Nucleus accumbens (tissue), 56 donors: Measurements from ENCODE around the gene HDAC1.

ENCODE experiments used
- DNase-seq, 56 donors: peaks; one replicate each; lab custom pipeline; 2025; lab: John Stamatoyannopoulos, UW

The HDAC1 gene

GRCh38 chr1:32363713-32364112 lies 71.8 kb downstream of the HDAC1 start:
- DNase-seq = no peak

- no peak for DNase-seq
These were observed 73.0 kb downstream of the HDAC1 start for GRCh38 chr1:32364836-32365235.

- DNase-seq = no peak
These were observed 73.6 kb downstream of the HDAC1 start for GRCh38 chr1:32365445-32365844.

GRCh38 chr1:32367912-32368635 lies 76.2 kb downstream of the HDAC1 start:
- no peak for DNase-seq

DNA sequence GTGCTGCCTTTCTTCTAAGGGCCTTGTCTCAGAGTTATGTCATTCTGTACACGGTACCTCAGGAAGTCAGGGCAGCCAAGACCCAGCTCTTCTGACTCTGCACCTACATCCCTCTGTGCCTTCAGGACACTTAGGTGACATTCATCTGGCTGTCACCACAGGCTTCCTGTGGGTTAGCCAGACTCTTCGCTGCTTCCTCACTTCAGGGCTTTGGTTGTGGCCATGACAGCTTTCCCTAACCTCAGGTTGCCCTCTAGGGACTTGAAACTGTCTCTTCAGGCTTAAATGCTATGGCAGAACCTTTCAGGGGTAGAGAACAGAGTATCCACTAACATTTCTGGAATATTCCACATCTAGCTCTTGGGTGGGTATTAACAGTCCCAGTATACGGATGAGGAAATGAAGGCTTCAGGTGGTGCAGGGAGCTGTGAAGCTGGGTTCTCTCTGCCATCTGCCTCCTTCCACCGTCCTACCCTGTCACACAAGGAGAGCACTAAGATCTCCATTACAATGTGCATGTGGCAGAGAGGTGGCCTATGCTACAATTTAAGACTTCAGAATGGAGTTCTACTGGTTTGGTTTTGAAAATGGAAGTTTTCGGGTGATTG lies 80.4 kb downstream of the HDAC1 start:
- no peak for DNase-seq

DNA sequence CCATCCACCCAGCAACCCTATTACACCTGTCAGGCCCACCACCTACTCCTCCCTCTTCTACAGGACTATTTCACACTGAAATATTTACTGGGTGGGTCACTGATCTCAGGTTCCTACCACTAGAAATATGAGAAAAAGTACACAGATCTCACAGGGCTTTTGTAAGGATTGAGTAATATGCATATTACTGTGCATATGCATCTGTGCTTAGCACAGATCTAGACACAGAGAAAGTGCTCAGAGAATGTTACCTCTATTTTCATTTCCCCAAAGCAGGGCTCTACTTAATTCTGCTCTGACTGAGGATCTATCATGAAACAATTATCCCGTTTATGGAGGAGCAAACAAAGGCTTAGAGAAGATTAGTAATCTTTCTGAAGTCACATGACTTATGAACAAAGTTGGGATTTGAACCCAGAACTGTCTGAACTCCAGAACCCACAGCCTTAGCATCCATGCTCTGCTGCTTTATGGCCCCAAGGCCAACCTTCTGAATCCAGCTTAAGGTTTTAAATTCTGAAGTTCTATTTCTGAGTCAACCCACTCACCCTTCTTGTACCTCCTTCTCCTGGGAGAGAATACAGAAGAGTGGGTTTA lies 82.2 kb downstream of the HDAC1 start:
- DNase-seq = no peak

DNA sequence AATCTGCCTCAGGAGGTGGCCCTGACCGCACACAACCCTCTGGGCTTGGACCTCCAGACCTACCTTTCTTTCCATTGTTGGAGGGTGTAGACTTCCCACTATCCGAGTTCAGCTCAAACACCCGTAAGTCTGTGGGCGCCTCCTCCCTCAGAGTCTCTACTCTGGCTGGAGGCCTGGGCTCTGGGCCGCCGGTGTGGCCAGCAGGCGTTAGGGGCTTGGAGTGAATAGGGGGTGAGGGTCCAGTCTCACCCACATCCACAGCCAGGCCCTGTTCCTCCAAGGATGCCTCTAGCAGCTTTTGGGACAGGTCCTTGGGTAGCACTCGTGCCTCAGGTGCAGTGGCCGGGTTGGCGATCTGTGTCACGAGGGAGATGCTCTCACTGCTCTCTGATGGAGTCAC lies 84.3 kb downstream of the HDAC1 start:
- no peak for DNase-seq

DNA sequence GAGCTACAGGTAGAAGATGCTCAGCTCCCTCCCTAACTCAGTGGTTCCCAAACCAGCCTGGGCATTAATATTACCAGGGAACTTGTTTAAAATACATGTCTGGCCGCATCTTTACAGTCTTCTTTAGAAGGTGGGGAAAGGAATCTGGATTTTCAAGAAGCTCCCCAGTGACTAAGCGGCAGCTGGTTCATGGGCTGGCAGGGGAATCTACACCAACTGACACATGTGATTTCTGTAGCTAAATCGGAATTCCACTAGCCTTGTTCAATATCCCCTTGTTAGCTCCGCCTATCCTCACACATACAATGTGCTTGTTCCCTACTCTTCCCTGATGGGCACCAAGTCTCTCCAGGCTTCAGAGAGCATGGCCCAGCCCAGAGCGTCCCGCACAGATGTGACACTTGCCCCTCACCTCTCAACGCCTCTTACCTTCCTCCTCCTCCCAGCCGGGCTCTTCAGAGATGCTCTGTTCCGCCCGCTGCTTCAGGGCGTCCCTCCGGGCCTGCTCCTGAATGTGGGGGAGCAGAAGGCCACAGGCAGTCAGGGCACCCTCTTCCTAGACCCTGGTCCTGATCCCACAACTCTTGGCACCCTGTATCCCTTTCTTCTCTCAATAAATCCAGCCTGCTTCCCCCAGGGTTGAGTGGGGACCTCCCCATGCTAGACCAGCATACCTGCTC lies 85.8 kb downstream of the HDAC1 start:
- DNase-seq = no peak

DNA sequence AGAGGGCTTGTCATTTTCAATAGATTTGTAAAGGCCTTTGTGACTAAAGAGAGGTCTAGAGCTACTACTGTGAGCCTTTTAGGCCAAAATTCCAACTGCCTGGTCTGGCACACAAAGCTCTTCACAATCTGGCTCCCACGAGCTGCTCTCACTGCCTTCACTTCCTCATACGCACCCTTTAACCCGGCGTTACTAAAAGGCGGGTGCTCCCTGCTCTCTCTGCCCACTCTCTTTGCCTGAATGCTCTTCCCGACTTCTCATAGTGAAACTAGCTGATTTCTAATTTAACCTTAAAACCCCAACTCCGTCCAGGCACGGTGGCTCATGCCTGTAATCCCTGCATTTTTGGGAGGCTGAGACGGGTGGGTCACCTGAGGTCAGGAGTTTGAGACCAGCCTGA lies 88.2 kb downstream of the HDAC1 start:
- no peak for DNase-seq
